NCI-H774 (cell line): ENCODE results near the gene EPHB1.

Experiments used
- DNase-seq: peaks from one replicate; lab custom pipeline; 2025; lab: John Stamatoyannopoulos, UW

EPHB1 gene

DNA sequence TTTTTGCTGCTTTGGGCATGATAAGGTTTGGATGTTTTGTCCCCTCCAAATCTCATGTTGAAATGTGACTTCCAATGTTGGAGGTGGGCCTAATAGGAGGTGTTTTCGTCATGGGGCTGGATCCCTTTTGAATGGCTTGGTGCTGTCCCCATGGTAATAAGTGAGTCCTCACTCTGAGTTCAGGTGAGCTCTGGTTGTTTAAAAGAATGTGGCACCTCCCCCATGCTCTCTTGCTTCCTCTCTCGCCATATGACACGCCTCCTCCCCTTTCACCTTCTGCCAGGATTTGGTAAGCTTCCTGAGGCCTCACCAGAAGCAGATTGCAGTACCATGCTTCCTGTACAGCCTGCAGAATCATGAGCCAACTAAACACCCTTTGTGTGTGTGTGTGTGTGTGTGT, 255.5 kb downstream of the EPHB1 start:
- no peak for DNase-seq

- DNase-seq = no peak
These were observed 256.4 kb downstream of the EPHB1 start for GRCh38 chr3:135051409-135051973.

DNA sequence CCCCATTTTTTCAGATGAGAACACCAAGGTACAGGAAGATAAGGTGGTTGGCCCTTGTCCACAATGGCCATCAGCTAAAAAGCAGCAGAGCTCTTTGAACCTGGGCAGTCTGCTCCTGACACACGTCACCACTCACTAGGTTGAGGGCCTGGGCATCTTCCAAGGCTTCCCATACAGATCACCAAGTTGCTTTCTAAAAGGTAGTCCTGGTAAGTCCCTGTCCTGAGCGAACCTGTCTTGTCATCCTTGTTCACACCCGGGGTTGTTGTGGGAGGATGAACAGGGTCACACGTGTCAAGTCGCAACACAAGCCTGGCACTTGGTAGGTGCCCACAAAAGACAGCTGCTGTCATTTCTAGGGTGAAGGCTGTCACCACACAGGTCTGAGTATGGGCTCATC, 260.4 kb downstream of the EPHB1 start:
- no peak for DNase-seq

GRCh38 chr3:135056084-135056730, 261.1 kb downstream of the EPHB1 start:
- DNase-seq = no peak

DNA sequence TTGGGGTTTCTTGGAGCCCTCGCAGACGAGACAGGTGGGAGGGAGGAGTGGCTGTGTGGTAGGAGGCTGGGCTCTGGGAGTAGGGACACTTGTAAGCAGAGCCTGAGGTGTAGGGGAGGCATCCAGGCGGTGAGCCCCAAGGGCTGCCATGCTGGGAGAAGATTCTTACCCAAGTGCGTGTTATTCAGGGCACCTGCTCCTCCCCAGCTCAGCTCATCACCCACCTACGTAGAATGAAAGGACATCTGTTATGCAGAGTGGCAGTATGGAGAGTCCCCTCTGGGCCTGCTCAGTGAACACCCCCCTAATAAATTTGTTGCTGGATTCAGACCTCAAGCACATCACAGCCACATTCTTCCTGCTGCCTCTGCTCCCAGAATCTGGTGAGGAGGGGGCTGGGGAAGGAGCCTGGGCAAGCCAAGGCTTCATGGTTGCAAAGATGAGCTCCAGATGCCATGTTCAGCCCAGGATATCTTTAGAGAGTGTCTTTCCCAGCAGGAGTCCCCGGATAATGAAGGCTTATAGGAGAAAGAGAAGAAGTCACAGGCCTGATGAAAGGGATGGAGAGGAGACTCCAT, 261.8 kb downstream of the EPHB1 start:
- DNase-seq = no peak

DNA sequence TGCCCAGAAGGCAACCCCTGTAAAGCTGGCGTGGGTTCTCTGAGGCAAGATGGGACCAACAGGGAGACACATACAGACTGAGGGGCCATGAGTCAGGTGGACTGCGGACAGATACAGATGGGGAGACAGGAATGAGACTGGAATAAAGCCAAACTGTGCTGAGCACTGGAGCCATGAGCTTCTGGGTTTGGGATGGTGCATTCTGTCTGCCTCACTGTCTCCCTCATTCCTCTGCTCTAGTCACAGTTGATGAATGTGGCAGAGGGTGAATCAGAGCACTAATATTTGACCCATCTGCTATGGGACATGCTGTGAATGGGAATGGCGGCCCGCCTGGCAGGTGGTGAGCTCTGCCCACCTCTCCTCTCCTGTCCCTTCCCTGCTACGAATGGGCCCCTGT, 262.9 kb downstream of the EPHB1 start:
- DNase-seq = no peak

DNA sequence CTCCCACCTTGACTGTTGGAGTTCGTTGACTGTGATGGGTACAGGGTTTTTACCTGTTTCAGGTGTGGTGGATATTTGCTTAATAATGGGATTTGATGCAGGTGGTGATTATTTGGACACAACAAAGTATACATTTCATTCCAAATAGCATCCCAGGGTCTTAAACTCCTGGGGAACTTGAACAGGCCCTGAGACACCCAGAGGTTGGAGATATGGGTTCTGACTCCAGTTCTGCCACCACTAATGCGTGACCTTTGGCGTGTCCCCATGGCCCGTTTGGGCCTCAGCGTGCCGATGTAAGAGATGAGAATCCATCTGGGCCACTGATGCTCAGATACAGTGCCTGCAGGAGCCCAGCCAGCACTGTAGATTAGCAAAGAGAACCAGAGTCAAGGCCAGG, 264.5 kb downstream of the EPHB1 start:
- DNase-seq = no peak

- DNase-seq = peak; percentile 54
These were observed 272.0 kb downstream of the EPHB1 start for GRCh38 chr3:135066844-135067727.

DNA sequence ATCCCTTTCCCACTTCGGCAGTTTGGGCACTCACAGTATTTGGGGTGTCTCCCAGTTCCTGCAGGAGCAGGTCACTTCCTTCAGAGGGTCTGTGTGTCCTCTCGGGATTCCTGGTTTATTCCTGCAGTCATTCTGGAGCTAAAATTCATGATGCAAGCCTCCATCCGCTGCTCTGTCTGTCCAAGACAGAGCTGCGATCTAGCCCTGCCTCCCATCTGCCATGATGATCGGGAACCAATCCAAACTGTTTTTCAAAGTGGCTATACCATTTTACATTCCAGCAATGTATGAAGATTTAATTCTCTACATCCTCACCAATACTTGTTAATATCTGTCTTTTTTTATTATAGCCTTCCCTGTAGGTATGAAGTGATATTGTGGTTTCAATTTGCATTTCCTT, 273.0 kb downstream of the EPHB1 start:
- DNase-seq = no peak

GRCh38 chr3:135069406-135069805, 274.3 kb downstream of the EPHB1 start:
- no peak for DNase-seq

DNA sequence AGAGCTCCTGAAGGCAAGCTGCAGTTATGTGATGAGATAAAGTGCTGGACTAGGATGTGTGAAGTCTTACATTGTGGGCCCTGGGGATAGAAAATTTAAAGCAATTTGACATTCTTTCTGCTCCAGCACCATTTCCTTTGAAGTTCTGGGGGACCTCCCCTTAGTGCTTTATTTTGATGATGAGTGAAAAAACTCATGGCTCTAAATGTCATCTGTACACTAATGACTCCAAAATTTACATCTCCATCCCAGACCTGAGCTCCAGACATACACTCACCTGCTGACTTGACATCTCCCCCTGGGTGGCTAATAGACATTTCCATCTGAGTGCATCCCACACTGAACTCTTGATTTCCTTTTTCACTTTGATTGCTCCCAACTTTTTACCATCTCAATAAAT, 276.4 kb downstream of the EPHB1 start:
- DNase-seq = no peak

DNA sequence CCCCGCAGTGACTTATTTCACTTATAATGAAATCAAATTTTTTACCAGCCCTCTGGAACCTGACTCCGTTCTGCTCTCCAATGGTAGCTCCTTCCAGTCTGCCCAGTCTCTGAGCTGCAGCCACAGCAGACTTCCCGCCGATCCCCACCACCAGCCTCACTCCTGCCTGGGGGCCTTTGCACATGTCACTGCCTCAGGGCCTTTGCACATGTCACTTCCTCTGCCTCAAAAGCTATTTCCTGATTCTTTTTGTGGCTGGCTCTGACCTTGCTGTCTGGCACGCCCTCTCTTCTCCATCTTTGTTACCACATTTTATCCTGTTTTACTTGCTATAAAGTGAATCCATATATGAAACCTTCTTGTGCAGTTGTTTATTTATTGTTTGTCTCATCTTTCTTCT, 277.4 kb downstream of the EPHB1 start:
- DNase-seq = no peak

DNA sequence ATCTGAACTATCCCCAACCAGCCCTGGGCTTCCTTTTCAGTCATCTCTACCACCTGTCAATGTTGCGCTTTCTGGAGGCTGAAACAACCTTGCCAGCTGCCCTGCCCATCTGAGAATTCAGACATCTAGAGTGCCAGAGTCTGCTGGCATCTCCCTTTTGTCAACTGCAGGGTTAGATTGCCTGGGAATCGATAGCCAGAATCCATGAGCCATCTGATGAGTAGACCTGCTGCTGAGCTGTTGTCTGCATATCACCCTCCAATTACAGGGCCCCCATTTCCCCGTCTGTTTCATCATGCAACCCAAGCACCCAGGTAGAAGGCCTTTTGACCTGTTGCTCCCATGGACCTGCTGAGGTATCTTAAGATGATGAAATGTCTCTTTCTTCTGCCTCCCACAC, 280.1 kb downstream of the EPHB1 start:
- DNase-seq = no peak

GRCh38 chr3:135076341-135076740, 281.3 kb downstream of the EPHB1 start:
- DNase-seq = no peak

GRCh38 chr3:135077186-135077585, 282.1 kb downstream of the EPHB1 start:
- no peak for DNase-seq

- no peak for DNase-seq
These were observed 283.2 kb downstream of the EPHB1 start for GRCh38 chr3:135078283-135078682.

- no peak for DNase-seq
These were observed 284.0 kb downstream of the EPHB1 start for GRCh38 chr3:135079095-135079494.

- DNase-seq = no peak
These were observed 286.4 kb downstream of the EPHB1 start for GRCh38 chr3:135081451-135081850.

DNA sequence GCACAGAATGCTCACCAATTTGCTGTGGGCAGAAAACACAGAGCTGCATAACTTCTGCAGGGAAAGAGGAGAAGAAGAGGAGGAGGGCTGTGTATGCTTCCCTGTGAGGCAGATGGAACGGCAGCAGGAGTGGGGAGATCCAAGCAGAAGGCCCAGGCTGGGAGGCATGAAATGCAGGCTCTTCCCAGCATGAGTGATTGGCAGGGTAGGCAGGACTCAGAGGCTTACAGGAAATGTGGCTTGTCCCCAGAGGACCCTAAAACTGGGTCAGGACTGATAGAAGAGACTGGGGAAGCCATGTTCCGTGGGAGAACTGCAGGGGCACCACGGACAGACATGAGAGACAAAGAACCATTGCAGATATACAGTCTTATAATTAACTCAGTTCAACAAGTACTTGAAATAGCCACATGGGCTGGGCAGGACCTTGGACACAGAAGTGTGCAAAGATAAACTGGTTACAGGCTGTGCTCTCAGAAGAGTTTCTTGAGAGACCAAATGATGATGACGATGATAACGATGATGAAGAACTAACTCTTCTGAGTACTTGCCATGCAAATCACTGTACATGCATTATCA, 286.9 kb downstream of the EPHB1 start:
- no peak for DNase-seq

GRCh38 chr3:135082706-135083105, 287.6 kb downstream of the EPHB1 start:
- no peak for DNase-seq

DNA sequence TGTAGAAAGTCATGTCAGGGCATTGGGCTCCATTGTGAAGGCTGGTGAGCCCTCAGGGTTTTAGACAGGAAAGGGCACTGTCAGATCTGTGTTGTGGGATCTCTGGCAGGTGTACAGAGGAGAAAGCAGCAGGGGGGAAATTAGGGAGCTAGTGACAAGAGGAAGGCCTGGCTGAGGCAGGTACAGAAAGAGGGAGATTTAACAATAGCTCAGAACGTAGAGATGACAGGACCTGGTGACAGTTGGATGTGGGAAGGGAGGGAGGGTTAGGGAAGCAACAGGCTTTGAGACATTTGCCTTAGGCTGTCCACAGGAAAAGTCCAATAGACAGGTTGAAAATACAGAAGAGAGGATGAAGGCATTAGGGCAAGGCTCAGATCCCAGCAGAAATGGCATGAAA, 288.1 kb downstream of the EPHB1 start:
- no peak for DNase-seq

GRCh38 chr3:135083756-135084155, 288.7 kb downstream of the EPHB1 start:
- no peak for DNase-seq

DNA sequence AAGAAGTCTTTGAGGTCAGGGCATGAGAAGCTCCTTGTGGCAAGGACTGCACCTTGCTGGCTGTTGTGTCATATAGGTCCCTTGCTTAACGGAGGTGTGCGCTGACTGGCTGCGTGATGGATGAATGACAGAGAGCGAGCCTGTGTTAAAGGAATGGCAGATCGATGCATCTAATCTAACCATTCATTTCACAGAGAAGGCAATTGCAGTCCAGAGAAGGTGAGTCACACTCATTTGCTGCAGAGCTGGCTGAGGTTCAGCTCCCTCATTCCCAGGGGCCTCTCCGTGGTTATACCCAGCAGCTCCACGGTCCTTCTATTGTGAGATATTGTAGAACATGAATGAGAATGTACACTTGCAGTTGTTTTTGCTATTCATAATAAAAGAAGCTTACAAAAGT, 289.3 kb downstream of the EPHB1 start:
- DNase-seq = no peak
